Measurements from ENCODE around the gene EMILIN3. TPM values are rescaled to one million over a fixed set of nuclear protein-coding genes. Genes with fewer than 3 reads are reported as not detected.

The EMILIN3 gene
- total and polyA plus RNA-seq, 2 of the 8 experiments (the other 6 are each of a cell fraction or from before 2014, with no cell fraction given): 3.8 to 5.2 TPM

DNA sequence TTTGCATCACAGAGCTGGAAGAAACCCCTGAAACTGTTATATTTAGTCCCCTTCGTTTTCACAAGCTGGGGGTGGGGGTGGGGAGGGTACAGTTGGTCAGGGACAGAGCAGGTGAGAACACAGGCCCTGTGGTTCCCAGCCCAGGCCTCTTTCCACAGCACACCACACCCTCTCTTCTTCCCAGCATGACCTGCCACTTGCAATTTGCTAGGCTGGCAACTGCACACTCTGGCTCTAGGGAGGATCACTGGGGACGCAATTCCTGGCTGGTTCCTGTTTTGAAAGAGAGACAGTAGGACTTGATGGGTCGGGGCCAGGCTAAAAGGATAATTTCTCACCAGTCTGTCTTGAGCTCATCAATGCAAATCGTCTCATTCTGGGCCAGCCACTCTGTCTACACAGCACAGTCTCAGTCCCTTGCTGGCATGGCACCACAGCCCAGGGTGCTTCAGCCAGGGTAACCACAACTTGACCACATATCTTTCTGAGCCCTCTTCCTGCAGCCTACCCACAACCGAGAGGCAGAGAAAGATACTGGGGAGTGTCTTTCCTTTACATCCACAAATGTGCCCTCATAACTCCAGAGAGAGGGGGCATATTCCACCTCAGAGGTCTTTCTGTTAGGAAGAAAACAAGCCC, 41.7 kb upstream of the EMILIN3 start (continued):
- TF ChIP-seq JUND (IDR thresholded peaks at IDR 0.05; ENCODE audit: low read length): no peak
- TF ChIP-seq GTF2F1 (IDR thresholded peaks at IDR 0.05; ENCODE audit: borderline replicate concordance, low read depth, low read length): no peak
- no peak for TF ChIP-seq FOSL1 (IDR thresholded peaks at IDR 0.05; ENCODE audit: insufficient read depth, low read depth, low read length)
- TF ChIP-seq HDAC2 (IDR thresholded peaks at IDR 0.05; ENCODE audit: borderline replicate concordance in 1 of 2, low read depth in 2 of 2, low read length in 2 of 2): no peak
- TF ChIP-seq KDM5A (IDR thresholded peaks at IDR 0.05; ENCODE audit: low read length): no peak

Measured in H1 (cell line).